Ishikawa (cell line): ENCODE measurements around the gene ENO3.

Source experiments
- CEBPB ChIP-seq: IDR thresholded peaks from 2 replicates; pipeline ENCODE4 v1.6.1; 2012
- CREB1 ChIP-seq: IDR thresholded peaks from 2 replicates; pipeline ENCODE4 v1.6.1; 2012; ENCODE audit warnings: low read depth
- EGR1 ChIP-seq: IDR thresholded peaks from 2 replicates; pipeline ENCODE4 v1.6.1; 2012
- EP300 ChIP-seq: IDR thresholded peaks from 2 replicates; pipeline ENCODE4 v1.6.1; 2012; ENCODE audit warnings: borderline replicate concordance
- FOXM1 ChIP-seq: IDR thresholded peaks from 2 replicates; pipeline ENCODE4 v1.6.1; 2012; ENCODE audit warnings: low read depth, borderline replicate concordance
- MAX ChIP-seq: IDR thresholded peaks from 2 replicates; pipeline ENCODE4 v1.6.1; 2012
- NFIC ChIP-seq: IDR thresholded peaks from 2 replicates; pipeline ENCODE4 v1.6.1; 2012
- REST ChIP-seq: IDR thresholded peaks from 2 replicates; pipeline ENCODE4 v1.6.1; 2012; ENCODE audit warnings: low read depth, mild to moderate bottlenecking
- TAF1 ChIP-seq: IDR thresholded peaks from 2 replicates; pipeline ENCODE4 v1.6.1; 2012; ENCODE audit warnings: low read depth, mild to moderate bottlenecking
- TCF12 ChIP-seq: IDR thresholded peaks from 2 replicates; pipeline ENCODE4 v1.6.1; 2012; ENCODE audit warnings: low read depth
- TEAD4 ChIP-seq: IDR thresholded peaks from 2 replicates; pipeline ENCODE4 v1.6.1; 2012
- USF1 ChIP-seq: IDR thresholded peaks from 2 replicates; pipeline ENCODE4 v1.6.1; 2012
- YY1 ChIP-seq: IDR thresholded peaks from 2 replicates; pipeline ENCODE4 v1.6.1; 2012; ENCODE audit warnings: low read depth
- ZBTB7A ChIP-seq: IDR thresholded peaks from 2 replicates; pipeline ENCODE4 v1.6.1; 2012; ENCODE audit warnings: low read depth

ENO3 gene

GRCh38 chr17:4928881-4929280, 22.0 kb upstream of the ENO3 start:
- TF ChIP-seq NFIC (no peak), EGR1 (no peak), FOXM1 (no peak), ZBTB7A (no peak), TCF12 (no peak), EP300 (no peak), USF1 (no peak), YY1 (no peak), REST (no peak), CEBPB (no peak), TEAD4 (no peak), TAF1 (no peak)

GRCh38 chr17:4931963-4932362, 19.0 kb upstream of the ENO3 start, which contains the start of gene GP1BA:
Gene GP1BA (plus strand): TSS chr17:4932277. CDS start chr17:4932605, 328 bp downstream.
- no peak for TF ChIP-seq TAF1

- TF ChIP-seq TAF1 = no peak
These were observed 18.2 kb upstream of the ENO3 start for GRCh38 chr17:4932756-4933155.

- TF ChIP-seq TEAD4 (no peak), CEBPB (no peak)
These were observed 17.3 kb upstream of the ENO3 start for GRCh38 chr17:4933646-4934045.

- no peak for TF ChIP-seq ZBTB7A
- peak; percentile 23; the same call in 1 of the 2 replicates for TF ChIP-seq NFIC
These were observed 16.5 kb upstream of the ENO3 start for GRCh38 chr17:4934173-4934979.

GRCh38 chr17:4935650-4936049, 15.3 kb upstream of the ENO3 start:
- no peak for TF ChIP-seq NFIC
- no peak for TF ChIP-seq MAX
- no peak for TF ChIP-seq TCF12
- no peak for TF ChIP-seq CREB1
- TF ChIP-seq CEBPB = no peak
- no peak for TF ChIP-seq FOXM1
- TF ChIP-seq YY1 = no peak
- TF ChIP-seq EGR1 = no peak
- TF ChIP-seq ZBTB7A = no peak
- no peak for TF ChIP-seq REST
- no peak for TF ChIP-seq TEAD4
- TF ChIP-seq USF1 = no peak

GRCh38 chr17:4936436-4936835, 14.5 kb upstream of the ENO3 start:
- no peak for TF ChIP-seq NFIC
- no peak for TF ChIP-seq TAF1
- TF ChIP-seq EGR1 = no peak
- TF ChIP-seq ZBTB7A = no peak
- TF ChIP-seq MAX = no peak
- TF ChIP-seq CREB1 = no peak
- TF ChIP-seq EP300 = no peak
- TF ChIP-seq YY1 = no peak
